GM20431 (cell line): ENCODE measurements around the gene FLNB.

Experiments used
- in situ Hi-C: fragments of 300-500 bp; cut with MseI, MboI; formaldehyde crosslinking; loops from one replicate; pipeline ENCODE4 v1.15.0; 2020; ENCODE audit warnings: low sequenced_read_pairs; ENCODE audit not compliant: unreplicated experiment

Gene FLNB

DNA sequence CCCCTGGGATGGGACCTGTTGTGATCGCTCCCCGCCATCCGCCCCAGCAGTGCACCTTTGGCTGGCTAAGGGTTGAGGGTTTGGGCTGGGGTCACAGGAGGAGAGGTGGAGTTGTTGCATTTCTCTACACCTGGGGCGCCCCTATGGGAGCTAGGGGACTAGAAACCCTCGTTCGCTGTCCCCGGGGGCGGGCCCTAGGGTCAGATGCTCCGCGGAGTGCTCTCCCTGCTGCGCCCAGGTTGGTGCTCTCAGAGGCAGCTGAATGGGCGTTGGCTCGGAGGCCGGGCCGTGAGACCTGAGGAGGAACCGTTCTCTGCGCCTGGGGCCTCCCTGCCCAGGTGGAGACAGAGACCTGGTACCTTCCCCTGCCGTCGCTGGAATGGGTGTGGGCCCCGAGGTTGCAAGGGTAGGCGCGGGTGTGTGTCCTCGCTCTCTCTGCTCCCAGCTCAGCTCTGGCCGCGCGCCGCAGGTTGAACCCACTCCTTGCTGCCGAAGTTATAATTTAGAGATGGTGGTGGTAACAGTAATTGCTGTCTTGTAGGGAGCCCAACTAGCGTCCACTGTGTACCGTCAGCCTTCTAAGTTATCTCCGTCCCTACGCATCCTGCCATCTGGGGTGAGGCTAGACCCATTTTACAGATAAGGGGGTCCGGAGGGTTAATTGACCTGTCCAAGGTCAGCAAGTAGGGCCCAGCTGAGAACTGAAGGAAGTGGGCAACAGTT is 965 bp downstream of the FLNB start:
- in situ Hi-C loops, result no loop called here

- in situ Hi-C loops, result loop anchor here (10.0 kb wide), 1 partner anchor 165 kb away; no protein-coding TSS in a partner anchor
These were observed 1.7 kb downstream of the FLNB start for GRCh38 chr3:58009749-58010535.

GRCh38 chr3:58010562-58010961 is 2.3 kb downstream of the FLNB start:
- in situ Hi-C loops, result loop anchor here (10.0 kb wide), 1 partner anchor 164 kb away; no protein-coding TSS in a partner anchor

DNA sequence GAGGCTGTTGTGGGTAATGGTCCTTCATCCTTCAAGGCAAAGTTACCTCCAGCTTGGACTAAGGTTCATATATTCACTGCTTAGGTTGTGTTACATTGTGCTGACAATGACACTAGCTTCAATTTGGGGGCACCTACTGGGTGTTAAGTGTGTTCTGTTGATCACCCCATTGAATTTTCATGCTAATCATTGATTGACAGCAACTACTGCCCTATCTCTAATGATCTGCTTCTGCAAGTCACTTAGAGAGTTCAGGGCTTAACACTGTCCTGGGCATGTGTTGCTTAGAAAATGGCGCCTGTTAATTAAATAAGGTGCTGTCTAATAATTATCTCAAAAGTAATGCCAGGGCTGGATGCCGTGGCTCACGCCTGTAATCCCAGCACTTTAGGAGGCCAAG is 3.4 kb downstream of the FLNB start:
- in situ Hi-C loops, result loop anchor here (10.0 kb wide), 1 partner anchor 163 kb away; no protein-coding TSS in a partner anchor

DNA sequence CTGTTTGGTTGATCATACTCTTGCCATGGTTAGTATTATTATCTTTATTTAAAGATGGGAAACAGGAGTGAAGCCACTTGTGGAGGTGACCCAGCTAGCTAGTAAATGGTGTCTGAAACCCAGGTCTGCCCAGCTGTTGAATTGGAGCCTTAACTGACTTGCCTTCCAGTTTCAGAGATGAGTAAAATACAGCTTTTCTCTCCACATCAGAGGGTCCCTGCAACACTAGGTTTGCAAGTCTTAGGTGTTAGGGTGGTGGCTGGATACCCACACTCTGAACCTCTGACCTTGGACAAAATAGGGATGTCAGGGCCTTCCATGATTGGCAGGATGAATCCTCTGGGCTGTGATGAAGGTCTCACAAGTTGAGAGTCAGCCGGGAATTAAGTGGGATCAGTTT is 4.1 kb downstream of the FLNB start:
- in situ Hi-C loops, result loop anchor here (10.0 kb wide), 1 partner anchor 162 kb away; no protein-coding TSS in a partner anchor

DNA sequence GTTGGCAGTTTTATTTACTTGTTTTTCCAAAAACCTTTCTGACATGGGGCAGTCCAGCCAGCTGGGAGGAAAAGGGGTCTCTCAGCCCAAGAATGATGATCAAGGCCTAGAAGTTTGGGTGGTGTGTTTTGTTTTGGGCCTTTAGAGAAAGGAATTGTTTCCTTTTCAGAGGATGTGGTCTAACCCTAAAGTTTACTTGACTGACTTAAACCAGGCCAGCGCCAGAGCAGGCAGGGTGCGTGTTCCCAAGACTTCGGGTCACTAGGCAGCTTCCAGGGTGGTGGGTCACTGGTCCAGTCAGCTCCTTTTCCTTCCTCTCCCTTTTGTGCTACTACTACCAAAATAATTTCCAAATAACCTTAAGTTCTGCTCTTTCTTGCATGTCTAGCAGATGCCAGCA is 4.9 kb downstream of the FLNB start:
- in situ Hi-C loops, result loop anchor here (10.0 kb wide), 1 partner anchor 162 kb away; no protein-coding TSS in a partner anchor

DNA sequence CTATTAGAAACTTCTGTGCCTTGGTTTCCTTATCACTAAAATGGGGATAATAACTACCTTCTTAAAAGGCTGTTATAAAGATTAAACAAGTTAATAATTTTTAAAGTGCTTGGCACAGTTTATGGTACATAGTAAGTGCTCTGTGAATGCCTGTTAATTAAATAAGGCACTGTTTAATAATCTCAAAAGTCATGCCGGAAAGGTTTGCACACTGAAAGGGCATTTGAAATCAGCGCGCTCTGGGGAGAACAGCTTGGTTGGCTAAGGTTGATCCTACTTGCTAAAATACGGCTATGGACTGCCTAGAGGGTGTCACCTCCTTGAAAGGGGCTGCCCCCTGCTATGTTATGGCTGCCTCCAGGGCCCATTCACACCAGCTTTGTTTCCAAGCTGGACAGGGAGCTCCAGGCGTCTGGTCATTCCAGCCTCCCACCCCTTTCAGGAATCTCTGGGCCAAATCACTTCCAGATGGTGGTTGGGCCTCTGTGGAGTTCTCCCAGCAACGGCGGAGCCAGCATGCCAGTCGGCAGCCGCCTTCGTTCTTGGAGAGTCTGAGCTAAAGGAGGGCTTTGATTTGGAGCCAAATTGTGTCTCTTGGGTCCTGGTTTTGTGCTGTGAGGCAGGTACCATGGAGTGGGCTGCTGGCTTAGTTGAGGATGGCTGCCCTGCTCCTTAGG is 5.9 kb downstream of the FLNB start:
- in situ Hi-C loops, result loop anchor here (10.0 kb wide), 1 partner anchor 161 kb away; no protein-coding TSS in a partner anchor

GRCh38 chr3:58015520-58015915 is 7.3 kb downstream of the FLNB start:
- in situ Hi-C loops, result loop anchor here (10.0 kb wide), 1 partner anchor 159 kb away; no protein-coding TSS in a partner anchor

DNA sequence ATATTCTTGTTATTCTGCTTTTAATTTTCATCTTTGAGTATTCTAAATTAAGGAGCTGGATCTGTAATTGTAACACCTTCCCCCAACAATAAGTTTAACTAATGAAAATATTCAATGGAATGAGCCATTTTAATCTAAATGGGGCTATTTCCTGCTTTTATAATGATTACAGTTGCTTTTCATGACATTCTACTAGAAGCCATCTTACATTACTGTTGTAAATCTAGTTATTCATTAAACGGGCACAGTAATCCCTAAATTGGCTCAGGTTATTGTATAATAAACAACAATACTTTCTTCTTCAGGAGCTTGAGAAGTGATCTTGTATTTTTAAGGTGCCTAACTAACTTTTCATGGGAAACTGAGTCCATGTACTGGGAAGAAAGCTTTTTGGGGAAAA is 8.5 kb downstream of the FLNB start:
- in situ Hi-C loops, result loop anchor here (10.0 kb wide), 1 partner anchor 158 kb away; no protein-coding TSS in a partner anchor

DNA sequence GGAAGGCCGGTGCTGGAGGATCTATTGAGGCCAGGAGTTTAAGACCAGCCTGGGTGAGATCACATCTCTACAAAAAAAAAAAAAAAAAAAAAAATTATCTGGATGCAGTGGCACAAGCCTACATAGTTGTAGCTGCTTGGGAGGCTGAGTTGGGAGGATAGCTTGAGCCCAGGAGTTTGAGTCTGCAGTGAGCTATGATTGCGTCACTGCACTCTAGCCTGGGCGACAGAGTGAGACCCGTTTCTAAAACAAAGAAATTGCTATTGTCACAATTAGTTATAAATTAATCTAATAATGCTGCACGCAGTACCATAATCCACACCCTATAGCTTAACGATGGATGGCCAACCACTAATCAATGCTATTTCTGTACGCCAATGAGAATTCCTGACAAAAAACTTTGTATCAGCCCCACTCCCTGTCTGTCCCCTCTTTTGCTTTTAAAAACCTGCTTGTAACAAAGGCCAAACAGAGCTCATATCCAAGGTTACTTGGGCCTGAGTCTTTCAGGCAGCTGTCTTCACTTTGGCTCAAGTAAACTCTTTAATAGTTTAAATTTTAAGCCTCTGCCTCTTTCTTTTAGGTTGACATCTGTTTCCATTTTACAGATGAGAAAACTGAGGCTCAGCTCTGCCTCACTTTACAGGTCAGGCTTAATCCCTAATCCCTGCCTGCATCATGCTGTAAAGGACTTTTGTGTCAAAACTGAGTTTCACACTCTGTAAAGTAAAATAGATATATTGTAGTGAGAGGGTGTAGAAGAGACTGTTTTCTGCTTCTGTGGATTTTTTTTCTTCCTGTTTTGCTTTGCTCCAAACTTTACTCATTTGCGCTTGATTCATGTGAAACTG is 10.9 kb downstream of the FLNB start:
- in situ Hi-C loops, result loop anchor here (10.0 kb wide), 1 partner anchor 156 kb away; no protein-coding TSS in a partner anchor

DNA sequence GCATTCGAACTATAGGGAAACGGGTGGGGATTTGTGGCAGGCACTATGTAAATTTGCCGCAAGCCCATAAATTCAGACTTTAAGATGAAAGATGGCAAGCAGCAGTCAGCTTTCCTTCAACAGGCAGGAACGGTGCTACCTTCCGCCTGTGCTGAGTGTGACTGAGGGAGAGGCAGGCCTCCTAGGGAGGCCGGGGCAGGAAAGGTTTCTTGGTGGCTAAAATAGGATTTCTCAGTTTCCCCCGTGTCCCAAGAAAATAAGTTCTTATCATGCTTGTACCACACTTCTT is 12.5 kb downstream of the FLNB start:
- in situ Hi-C loops, result no loop called here

DNA sequence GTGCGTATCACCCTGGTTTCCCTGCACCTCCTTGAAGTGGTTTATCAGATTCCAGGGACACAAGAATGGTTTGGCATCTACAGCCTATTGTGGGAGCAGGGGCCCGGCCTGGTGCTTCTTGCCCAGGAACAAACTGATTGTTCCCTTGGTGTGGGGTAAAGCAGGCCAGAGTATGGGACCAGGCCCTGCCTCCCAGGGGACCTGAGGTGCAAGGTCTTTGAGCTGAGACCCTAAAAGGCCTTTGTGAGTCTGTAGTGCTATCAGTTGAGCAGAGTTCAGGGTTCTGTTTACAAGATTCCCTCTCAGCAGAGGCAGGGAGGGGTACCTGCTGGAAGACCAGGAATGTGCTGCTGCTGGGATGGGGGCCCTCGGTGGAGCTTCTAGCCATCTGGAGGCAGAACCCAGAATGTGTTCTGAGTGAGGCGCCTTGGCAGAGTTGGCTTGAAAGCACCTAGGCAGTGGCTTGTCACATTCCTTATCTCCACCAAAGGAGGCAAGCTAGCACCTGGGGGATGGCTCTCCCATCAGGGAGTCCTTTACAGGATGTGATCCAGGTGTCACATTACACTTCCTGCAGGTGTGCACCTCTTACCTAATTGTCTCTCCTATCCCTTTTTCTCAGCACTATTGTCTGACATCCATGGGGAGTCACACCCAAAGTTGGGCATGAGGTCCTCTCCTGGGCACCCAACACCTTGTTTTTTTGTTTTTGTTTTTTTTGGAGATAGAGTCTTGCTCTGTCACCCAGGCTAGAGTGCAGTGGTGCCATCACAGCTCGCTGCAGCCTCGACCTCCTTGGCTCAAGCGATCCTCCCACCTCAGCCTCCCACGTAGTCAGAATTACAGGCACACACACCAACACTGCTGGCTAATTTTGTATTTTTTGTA is 13.1 kb downstream of the FLNB start:
- in situ Hi-C loops, result no loop called here

DNA sequence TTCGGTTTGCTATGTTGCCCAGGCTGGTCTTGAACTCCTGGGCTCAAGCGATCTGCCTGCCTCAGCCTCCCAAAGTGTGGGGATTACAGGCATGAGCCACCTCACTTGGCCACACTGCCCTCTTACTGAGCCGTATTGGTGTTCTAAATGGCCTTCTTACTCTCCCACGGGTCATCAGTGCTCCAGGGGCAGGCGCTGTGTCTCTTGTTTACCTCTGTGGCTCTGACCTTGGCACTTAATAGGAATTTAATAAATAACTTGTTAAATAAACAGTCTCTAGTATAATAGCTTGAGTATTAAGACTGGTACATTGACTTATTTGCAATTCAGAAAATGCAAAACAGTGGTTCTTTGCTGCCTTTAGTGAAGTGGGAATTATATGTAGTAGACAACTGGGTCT is 13.7 kb downstream of the FLNB start:
- in situ Hi-C loops, result no loop called here

- in situ Hi-C loops, result no loop called here
These were observed 14.3 kb downstream of the FLNB start for GRCh38 chr3:58022490-58022889.

- in situ Hi-C loops, result no loop called here
These were observed 15.3 kb downstream of the FLNB start for GRCh38 chr3:58023531-58023930.

DNA sequence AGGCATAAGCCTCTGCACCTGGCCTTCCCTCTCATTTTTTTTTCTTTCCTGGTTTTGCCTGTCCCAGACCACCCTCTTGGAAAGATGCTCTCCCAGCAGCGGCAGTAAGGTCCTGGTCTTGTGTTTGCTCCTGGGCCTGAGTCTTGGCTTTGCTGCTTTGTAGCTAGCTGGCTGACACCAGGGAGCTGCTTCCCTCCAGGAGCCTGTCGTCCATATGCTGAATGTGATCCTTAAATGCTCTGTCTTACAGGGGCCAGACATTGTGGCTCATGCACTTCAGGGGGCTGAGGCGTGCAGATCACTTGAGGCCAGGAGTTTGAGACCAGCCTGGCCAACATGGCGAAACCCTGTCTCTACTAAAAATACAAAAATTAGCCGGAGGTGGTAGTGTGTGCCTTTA is 17.2 kb downstream of the FLNB start:
- in situ Hi-C loops, result no loop called here

DNA sequence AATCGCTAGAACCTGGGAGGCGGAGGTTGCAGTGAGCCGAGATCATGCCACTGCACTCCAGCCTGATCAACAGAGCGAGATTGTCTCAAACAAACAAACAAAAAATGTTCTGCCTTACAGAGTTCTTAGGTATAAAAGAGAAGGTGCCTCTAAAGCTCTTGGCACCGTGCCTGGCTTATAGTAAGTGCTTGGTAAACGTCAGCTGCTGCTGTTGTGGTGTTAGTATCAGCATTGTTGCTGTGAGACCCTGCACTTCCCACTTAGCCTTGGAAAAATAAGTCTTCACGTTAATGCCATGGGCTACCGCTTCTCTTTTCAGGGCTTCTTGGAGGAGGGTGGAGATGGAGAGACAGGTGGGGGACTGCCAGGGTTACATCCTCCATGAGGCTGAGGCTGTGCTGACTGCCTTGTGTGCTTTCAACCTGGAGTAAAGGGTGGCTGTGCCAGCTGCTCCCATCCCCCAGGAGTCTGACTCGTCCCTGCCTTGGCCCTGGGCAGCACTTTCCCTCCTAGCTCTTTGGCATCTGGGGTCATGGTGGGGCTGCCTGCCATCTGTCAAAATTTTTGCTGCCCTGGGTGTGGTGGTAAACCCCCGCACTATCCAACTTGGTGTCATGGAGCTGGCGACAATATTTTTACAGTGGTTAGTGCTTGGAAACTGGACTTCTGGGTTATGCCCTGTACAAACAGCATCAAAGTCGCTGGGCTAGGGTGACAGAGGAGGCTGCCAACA is 17.8 kb downstream of the FLNB start:
- in situ Hi-C loops, result no loop called here

GRCh38 chr3:58026598-58026997 is 18.4 kb downstream of the FLNB start:
- in situ Hi-C loops, result no loop called here
